Osteoblast (primary cell): ENCODE measurements around the gene NLGN1. TPM values are rescaled to one million over a fixed set of nuclear protein-coding genes. Genes with fewer than 3 reads are reported as not detected.

Experiments
- DNase-seq: peaks from one replicate; pipeline ENCODE4 v3.0.0; 2011; ENCODE audit warnings: low spot score, mixed read lengths; ENCODE audit not compliant: insufficient read length; ENCODE audit errors: missing footprints
- H2AFZ ChIP-seq: 2 replicates; pipeline ENCODE4 v1.6.0; 2011; ENCODE audit warnings: mild to moderate bottlenecking, low read length
- H3K27ac ChIP-seq: 2 replicates; pipeline ENCODE4 v1.5.1; 2011; ENCODE audit warnings: mild to moderate bottlenecking, low read depth, low read length, moderate library complexity
- H3K27me3 ChIP-seq: 2 replicates; pipeline ENCODE4 v1.6.0; 2012; ENCODE audit warnings: mild to moderate bottlenecking, control low read depth, inconsistent platforms, low read length, moderate library complexity; ENCODE audit not compliant: insufficient read depth
- H3K36me3 ChIP-seq: 2 replicates; pipeline ENCODE4 v1.5.1; 2011; ENCODE audit warnings: mild to moderate bottlenecking, low read length, control low read depth, moderate library complexity; ENCODE audit not compliant: insufficient read depth
- H3K4me1 ChIP-seq: 2 replicates; pipeline ENCODE4 v1.5.1; 2011; ENCODE audit warnings: mild to moderate bottlenecking, low read length, control low read depth, moderate library complexity; ENCODE audit not compliant: insufficient read depth
- H3K4me2 ChIP-seq: 2 replicates; pipeline ENCODE4 v1.6.0; 2011; ENCODE audit warnings: mild to moderate bottlenecking, low read length; ENCODE audit not compliant: insufficient read depth
- H3K4me3 ChIP-seq: fragments of 200-600 bp; sonication (generic); 3 replicates; pipeline ENCODE4 v1.5.1; 2012; ENCODE audit warnings: mild to moderate bottlenecking, low read length, inconsistent platforms; ENCODE audit not compliant: insufficient read depth
- H3K79me2 ChIP-seq: 2 replicates; pipeline ENCODE4 v1.6.0; 2012; ENCODE audit warnings: mild to moderate bottlenecking, low read length, control low read depth, inconsistent platforms; ENCODE audit not compliant: insufficient read depth
- H3K9me3 ChIP-seq: 2 replicates; pipeline ENCODE4 v1.5.1; 2011; ENCODE audit warnings: low read depth, low read length, control low read depth
- H4K20me1 ChIP-seq: 2 replicates; pipeline ENCODE4 v1.6.0; 2012; ENCODE audit warnings: mild to moderate bottlenecking, low read length, control low read depth; ENCODE audit not compliant: insufficient read depth
- total RNA-seq: library from RNA; depleted of rRNA; stranded (reverse); fragments of >200 nt; gene quantifications from 2 replicates; pipeline ENCODE4 v1.2.3, GENCODE V29; 2012
- TF ChIP-seq, protein P1 (sequence below): IDR thresholded peaks from 2 replicates; pipeline ENCODE4 v1.5.1; 2011; ENCODE audit warnings: mild to moderate bottlenecking, low read depth, low read length, moderate library complexity; ENCODE audit errors: extremely low read depth

Gene NLGN1
- total RNA-seq, 1 donor: 9.0 TPM

DNA sequence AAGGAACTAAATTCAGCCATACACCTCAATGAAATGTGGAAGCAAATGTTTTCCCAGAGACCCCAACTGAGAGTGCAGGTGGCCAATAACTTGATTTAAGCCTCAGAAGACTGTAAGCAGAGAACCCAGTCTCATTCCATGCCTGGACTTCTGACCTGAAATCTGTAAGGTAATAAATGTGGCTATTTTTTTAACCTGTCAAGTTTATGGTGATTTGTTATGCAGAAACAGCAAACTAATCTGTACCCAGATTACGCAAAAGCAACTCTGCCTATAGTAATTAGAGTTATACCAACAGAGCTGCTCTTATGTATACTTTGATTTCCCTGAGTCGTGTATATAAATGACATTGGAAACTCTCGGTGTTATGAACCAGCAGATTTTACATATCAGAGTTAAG is 927.6 kb downstream of the NLGN1 start:
- H3K27ac ChIP-seq: peak overlapping the region; percentile 77
- TF ChIP-seq, protein P1, sequence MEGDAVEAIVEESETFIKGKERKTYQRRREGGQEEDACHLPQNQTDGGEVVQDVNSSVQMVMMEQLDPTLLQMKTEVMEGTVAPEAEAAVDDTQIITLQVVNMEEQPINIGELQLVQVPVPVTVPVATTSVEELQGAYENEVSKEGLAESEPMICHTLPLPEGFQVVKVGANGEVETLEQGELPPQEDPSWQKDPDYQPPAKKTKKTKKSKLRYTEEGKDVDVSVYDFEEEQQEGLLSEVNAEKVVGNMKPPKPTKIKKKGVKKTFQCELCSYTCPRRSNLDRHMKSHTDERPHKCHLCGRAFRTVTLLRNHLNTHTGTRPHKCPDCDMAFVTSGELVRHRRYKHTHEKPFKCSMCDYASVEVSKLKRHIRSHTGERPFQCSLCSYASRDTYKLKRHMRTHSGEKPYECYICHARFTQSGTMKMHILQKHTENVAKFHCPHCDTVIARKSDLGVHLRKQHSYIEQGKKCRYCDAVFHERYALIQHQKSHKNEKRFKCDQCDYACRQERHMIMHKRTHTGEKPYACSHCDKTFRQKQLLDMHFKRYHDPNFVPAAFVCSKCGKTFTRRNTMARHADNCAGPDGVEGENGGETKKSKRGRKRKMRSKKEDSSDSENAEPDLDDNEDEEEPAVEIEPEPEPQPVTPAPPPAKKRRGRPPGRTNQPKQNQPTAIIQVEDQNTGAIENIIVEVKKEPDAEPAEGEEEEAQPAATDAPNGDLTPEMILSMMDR: no peak
- H3K27me3 ChIP-seq: no peaks in the 10 kb centered on the region
- no peaks in the 10 kb centered on the region for H3K79me2 ChIP-seq
- H4K20me1 ChIP-seq: no peaks in the 10 kb centered on the region
- no peak for DNase-seq
- no peak overlapping the region for H3K4me2 ChIP-seq
- no peak overlapping the region for H3K4me3 ChIP-seq
- H3K4me1 ChIP-seq: peaks cover 36% of the 10 kb centered on the region
- H2AFZ ChIP-seq: peak overlapping the region; percentile 54
- H3K36me3 ChIP-seq: no peaks in the 10 kb centered on the region
- peaks cover 2% of the 10 kb centered on the region for H3K9me3 ChIP-seq

DNA sequence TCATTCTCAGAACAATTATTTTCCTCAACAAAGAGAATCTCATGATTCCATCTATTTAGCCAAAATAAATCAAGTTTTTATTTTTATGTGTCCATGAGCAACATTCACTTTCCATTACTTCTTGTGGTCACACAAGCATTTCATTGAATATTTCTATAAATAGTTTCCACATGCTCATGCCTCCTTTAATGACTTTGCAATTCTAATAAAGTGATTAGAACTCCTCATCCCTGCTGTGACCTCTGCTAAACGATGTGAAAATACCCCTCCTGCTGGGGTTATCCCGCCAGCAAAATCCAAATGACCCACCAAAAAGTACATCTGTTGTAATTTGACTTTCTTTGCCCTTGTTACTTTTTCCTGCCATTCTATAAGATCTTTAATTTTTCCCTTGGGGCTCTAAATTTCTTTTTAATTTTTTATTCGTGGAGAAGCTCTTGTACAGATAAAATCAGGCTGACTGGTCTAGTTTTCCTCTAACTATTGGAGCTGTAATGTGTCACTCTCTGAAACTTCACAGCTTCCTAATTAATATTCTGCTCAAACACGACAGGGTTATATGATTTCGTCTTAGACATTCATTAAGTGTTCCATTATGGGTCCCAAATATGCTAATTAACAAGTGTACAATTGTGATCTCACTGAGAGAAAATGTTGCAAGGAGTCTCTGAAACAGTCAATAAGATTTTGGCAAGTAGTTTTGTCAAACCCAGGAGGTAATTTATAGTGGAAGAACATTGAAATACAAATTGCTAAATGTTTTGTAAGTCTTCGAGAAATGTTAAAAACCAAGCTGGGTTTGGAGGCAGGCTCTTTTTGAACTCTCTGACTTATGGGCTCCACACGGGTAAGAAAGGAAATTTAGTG is 928.5 kb downstream of the NLGN1 start:
- Histone ChIP-seq H3K79me2 (no peaks in the 10 kb centered on the region), H3K36me3 (no peaks in the 10 kb centered on the region), H2AFZ (peak overlapping the region; percentile 5), H4K20me1 (no peaks in the 10 kb centered on the region), H3K4me2 (peak overlapping the region; percentile 6), H3K4me1 (peaks cover 41% of the 10 kb centered on the region), H3K27ac (peak overlapping the region; percentile 77), H3K9me3 (peaks cover under 1% of the 10 kb centered on the region), H3K27me3 (no peaks in the 10 kb centered on the region), H3K4me3 (no peak overlapping the region)
- TF ChIP-seq, protein P1: peak; percentile 27
- peak; percentile 44 for DNase-seq

DNA sequence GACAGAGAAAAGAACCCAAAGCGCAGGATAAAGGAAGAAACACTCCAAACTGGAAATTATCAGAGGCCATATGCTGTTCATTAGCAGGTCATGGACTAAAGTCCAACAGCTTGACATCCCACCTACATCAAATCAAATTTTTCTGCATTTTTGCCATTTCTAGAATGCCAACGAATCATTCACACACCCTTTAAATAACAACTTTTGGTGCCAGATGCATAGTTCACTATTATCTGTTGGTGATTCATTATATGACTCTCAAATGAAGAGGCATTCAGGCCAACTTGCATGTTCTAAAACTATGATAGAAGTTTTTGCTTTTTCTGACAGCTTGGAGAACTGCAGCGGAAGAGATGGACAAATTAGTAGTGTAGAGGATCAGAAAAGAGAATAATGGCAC is 931.8 kb downstream of the NLGN1 start:
- Histone ChIP-seq H3K4me1 (peaks cover 41% of the 10 kb centered on the region), H3K4me2 (peak overlapping the region; percentile 67), H3K27me3 (no peaks in the 10 kb centered on the region), H3K36me3 (no peaks in the 10 kb centered on the region), H3K79me2 (no peaks in the 10 kb centered on the region), H4K20me1 (no peaks in the 10 kb centered on the region), H3K27ac (peak overlapping the region; percentile 66), H3K4me3 (peak overlapping the region; percentile 44), H3K9me3 (no peaks in the 10 kb centered on the region), H2AFZ (no peak overlapping the region)
- DNase-seq: no peak
- TF ChIP-seq, protein P1: no peak

DNA sequence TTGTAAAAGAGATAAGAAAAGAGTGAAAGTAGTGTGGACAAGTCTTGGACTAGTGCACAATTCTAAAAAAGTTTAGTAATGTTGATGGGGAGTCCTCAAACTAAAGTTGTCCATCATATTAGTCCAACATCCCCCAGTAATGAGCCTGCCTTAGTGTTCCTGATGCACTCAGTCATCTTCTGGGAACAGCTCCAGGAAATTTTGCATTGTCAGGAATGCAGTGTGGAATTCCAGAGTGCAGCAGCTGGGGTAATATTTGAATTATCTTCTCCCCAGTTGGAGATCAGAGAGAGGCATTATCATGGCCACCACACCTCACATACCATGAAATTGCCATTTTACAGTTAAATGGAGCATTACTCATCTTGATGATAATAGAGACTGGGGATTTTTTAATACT is 932.8 kb downstream of the NLGN1 start:
- peak overlapping the region; percentile 66 for H3K27ac ChIP-seq
- DNase-seq: peak; percentile 58
- TF ChIP-seq, protein P1: no peak
- no peaks in the 10 kb centered on the region for H3K27me3 ChIP-seq
- H3K9me3 ChIP-seq: no peaks in the 10 kb centered on the region
- H3K4me2 ChIP-seq: peak overlapping the region; percentile 67
- H3K36me3 ChIP-seq: no peaks in the 10 kb centered on the region
- peaks cover 39% of the 10 kb centered on the region for H3K4me1 ChIP-seq
- H3K4me3 ChIP-seq: no peak overlapping the region
- H3K79me2 ChIP-seq: no peaks in the 10 kb centered on the region
- no peaks in the 10 kb centered on the region for H4K20me1 ChIP-seq
- no peak overlapping the region for H2AFZ ChIP-seq
